ENCODE measurements around the gene NFIX.

Gene NFIX

DNA sequence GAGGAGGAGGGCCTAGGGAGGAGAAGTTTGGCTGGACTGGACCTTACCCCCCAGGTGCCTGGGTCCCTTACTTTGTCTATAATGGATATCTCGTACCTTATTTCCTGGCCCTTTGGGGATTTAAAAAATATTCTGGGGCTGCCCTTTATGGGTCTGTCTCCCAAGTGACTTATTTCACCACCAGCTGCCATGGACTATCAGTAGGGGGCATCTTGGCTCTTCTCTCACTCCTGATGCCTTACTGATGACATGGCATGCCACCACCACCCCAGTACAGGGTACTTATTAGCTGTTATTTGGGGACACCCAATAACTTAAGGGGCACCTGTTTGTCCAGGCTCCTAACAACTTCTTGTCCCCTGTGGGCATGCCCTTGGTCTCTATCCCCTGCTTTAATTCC, 38.0 kb downstream of the NFIX start:
- Histone ChIP-seq H3K27me3 (ENCODE audit: control insufficient read depth in 1 of 2, insufficient read depth in 2 of 2, low read length in 2 of 2) (no peaks in the 10 kb centered on the region), H3K4me3 (ENCODE audit: low read length in 2 of 2) (no peak overlapping the region), H3K9ac (ENCODE audit: low read length in 2 of 2) (no peak overlapping the region), H3K27ac (ENCODE audit: low read length) (peak overlapping the region; percentile 53), H3K4me1 (ENCODE audit: control insufficient read depth, insufficient read depth, low read length) (peaks cover 91% of the 10 kb centered on the region), H3K9me3 (ENCODE audit: control insufficient read depth in 2 of 2, low read length in 2 of 2) (no peaks in the 10 kb centered on the region), H3K36me3 (ENCODE audit: control insufficient read depth in 2 of 2, insufficient read depth in 2 of 2, low read length in 2 of 2) (peaks cover 0 to 3% of the 10 kb centered on the region in 2 donors)

GRCh38 chr19:13033819-13034611, 38.7 kb downstream of the NFIX start:
- peaks cover 0 to 3% of the 10 kb centered on the region in 2 donors for H3K36me3 ChIP-seq (ENCODE audit: control insufficient read depth in 2 of 2, insufficient read depth in 2 of 2, low read length in 2 of 2)
- peak overlapping the region in 1 of 2 donors; percentile 44 for H3K4me3 ChIP-seq (ENCODE audit: low read length in 2 of 2)
- peak overlapping the region; percentile 53 for H3K27ac ChIP-seq (ENCODE audit: low read length)
- H3K4me1 ChIP-seq (ENCODE audit: control insufficient read depth, insufficient read depth, low read length) = peaks cover 93% of the 10 kb centered on the region
- no peaks in the 10 kb centered on the region for H3K27me3 ChIP-seq (ENCODE audit: control insufficient read depth in 1 of 2, insufficient read depth in 2 of 2, low read length in 2 of 2)
- no peaks in the 10 kb centered on the region for H3K9me3 ChIP-seq (ENCODE audit: control insufficient read depth in 2 of 2, low read length in 2 of 2)
- peak overlapping the region in 1 of 2 donors; percentile 21 for H3K9ac ChIP-seq (ENCODE audit: low read length in 2 of 2)

GRCh38 chr19:13034636-13035035, 39.4 kb downstream of the NFIX start:
- Histone ChIP-seq H3K4me3 (ENCODE audit: low read length in 2 of 2) (no peak overlapping the region), H3K9ac (ENCODE audit: low read length in 2 of 2) (no peak overlapping the region), H3K9me3 (ENCODE audit: control insufficient read depth in 2 of 2, low read length in 2 of 2) (no peaks in the 10 kb centered on the region), H3K4me1 (ENCODE audit: control insufficient read depth, insufficient read depth, low read length) (peaks cover 96% of the 10 kb centered on the region), H3K27me3 (ENCODE audit: control insufficient read depth in 1 of 2, insufficient read depth in 2 of 2, low read length in 2 of 2) (no peaks in the 10 kb centered on the region), H3K36me3 (ENCODE audit: control insufficient read depth in 2 of 2, insufficient read depth in 2 of 2, low read length in 2 of 2) (peaks cover 0 to 3% of the 10 kb centered on the region in 2 donors), H3K27ac (ENCODE audit: low read length) (peak overlapping the region; percentile 53)

DNA sequence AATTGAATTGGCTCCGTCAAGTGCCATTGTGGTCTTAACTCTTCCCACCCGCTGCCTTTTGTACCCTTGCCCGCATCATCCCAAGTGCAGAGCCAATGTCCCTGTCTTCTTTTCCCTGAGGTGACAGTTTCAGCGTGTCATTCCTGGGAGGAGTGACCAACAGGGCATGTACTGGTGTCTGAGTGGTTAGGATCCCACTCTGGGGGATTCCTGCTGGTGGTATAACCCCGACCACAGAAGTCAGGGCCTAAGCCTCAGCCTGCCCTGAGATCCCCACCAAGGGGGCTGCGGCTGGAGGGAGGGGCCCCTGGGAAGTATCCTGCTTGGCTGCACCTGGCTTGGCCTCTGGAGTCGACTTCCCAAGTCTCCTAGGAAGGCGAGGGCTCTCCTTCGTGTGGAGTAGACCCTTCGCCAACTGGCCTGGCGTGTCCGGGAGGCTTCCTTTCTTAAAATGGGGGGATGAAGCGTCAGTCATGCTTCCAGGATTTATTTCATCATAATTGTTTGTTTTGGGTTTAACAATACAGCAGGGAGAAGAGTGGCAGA, 40.6 kb downstream of the NFIX start:
- peaks cover 0 to 3% of the 10 kb centered on the region in 2 donors for H3K36me3 ChIP-seq (ENCODE audit: control insufficient read depth in 2 of 2, insufficient read depth in 2 of 2, low read length in 2 of 2)
- H3K4me1 ChIP-seq (ENCODE audit: control insufficient read depth, insufficient read depth, low read length) = peaks cover 96% of the 10 kb centered on the region
- H3K9me3 ChIP-seq (ENCODE audit: control insufficient read depth in 2 of 2, low read length in 2 of 2) = no peaks in the 10 kb centered on the region
- H3K27me3 ChIP-seq (ENCODE audit: control insufficient read depth in 1 of 2, insufficient read depth in 2 of 2, low read length in 2 of 2) = no peaks in the 10 kb centered on the region
- peak overlapping the region in 1 of 2 donors; percentile 36 for H3K9ac ChIP-seq (ENCODE audit: low read length in 2 of 2)
- no peak overlapping the region for H3K4me3 ChIP-seq (ENCODE audit: low read length in 2 of 2)
- H3K27ac ChIP-seq (ENCODE audit: low read length) = peak overlapping the region; percentile 82

- Histone ChIP-seq H3K36me3 (ENCODE audit: control insufficient read depth in 2 of 2, insufficient read depth in 2 of 2, low read length in 2 of 2) (no peaks in the 10 kb centered on the region), H3K4me1 (ENCODE audit: control insufficient read depth, insufficient read depth, low read length) (peaks cover 93% of the 10 kb centered on the region), H3K9ac (ENCODE audit: low read length in 2 of 2) (no peak overlapping the region), H3K27me3 (ENCODE audit: control insufficient read depth in 1 of 2, insufficient read depth in 2 of 2, low read length in 2 of 2) (no peaks in the 10 kb centered on the region), H3K4me3 (ENCODE audit: low read length in 2 of 2) (peak overlapping the region in 1 of 2 donors; percentile 44), H3K9me3 (ENCODE audit: control insufficient read depth in 2 of 2, low read length in 2 of 2) (no peaks in the 10 kb centered on the region), H3K27ac (ENCODE audit: low read length) (peak overlapping the region; percentile 82)
Measured at GRCh38 chr19:13036366-13036976, 41.2 kb downstream of the NFIX start.

DNA sequence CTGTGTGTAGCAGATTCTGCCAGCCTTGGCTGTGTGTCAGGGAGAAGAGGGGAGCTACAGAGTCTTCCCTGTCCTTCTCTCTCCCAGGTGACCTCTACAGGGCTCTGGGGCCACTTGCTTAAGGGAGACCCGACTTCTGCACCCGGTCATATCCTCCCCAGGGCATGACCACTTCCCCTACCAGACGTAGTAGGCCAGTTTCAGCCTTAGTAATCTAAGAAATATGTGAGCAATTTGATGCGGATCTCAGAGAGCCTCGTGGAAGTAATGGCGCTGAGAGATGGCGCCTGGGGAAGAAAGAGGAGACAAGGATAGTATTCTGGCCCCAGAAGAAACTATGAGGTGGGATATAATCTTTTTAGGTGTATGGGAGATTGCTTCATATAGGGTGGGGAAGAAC, 41.9 kb downstream of the NFIX start:
- H3K9ac ChIP-seq (ENCODE audit: low read length in 2 of 2) = no peak overlapping the region
- H3K4me3 ChIP-seq (ENCODE audit: low read length in 2 of 2) = peak overlapping the region in 1 of 2 donors; percentile 44
- no peaks in the 10 kb centered on the region for H3K27me3 ChIP-seq (ENCODE audit: control insufficient read depth in 1 of 2, insufficient read depth in 2 of 2, low read length in 2 of 2)
- H3K4me1 ChIP-seq (ENCODE audit: control insufficient read depth, insufficient read depth, low read length) = peaks cover 86% of the 10 kb centered on the region
- H3K36me3 ChIP-seq (ENCODE audit: control insufficient read depth in 2 of 2, insufficient read depth in 2 of 2, low read length in 2 of 2) = no peaks in the 10 kb centered on the region
- no peaks in the 10 kb centered on the region for H3K9me3 ChIP-seq (ENCODE audit: control insufficient read depth in 2 of 2, low read length in 2 of 2)
- H3K27ac ChIP-seq (ENCODE audit: low read length) = peak overlapping the region; percentile 82

DNA sequence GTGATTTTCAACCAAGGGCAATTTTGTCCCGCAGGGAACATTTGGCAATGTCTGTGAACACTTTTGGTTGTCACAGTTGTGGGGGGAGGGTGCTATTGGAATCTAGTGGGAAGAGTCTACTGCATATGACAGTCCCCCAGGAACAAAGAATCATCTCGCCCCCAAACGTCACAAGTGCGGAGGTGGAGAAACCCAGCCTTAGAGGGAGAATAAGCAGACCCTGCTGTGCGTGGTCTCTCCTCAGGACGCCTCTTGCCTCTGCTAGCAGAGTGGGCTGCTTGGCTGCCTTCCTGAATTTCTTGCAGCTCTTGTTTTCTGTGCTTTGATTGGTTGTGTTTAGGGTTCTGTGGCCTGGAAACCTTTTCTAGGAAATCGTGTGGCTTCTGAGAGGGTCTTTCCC, 42.5 kb downstream of the NFIX start:
- H3K4me1 ChIP-seq (ENCODE audit: control insufficient read depth, insufficient read depth, low read length) = peaks cover 84% of the 10 kb centered on the region
- H3K27ac ChIP-seq (ENCODE audit: low read length) = peak overlapping the region; percentile 82
- no peaks in the 10 kb centered on the region for H3K9me3 ChIP-seq (ENCODE audit: control insufficient read depth in 2 of 2, low read length in 2 of 2)
- peaks cover 0 to 2% of the 10 kb centered on the region in 2 donors for H3K36me3 ChIP-seq (ENCODE audit: control insufficient read depth in 2 of 2, insufficient read depth in 2 of 2, low read length in 2 of 2)
- no peak overlapping the region for H3K4me3 ChIP-seq (ENCODE audit: low read length in 2 of 2)
- H3K9ac ChIP-seq (ENCODE audit: low read length in 2 of 2) = no peak overlapping the region
- no peaks in the 10 kb centered on the region for H3K27me3 ChIP-seq (ENCODE audit: control insufficient read depth in 1 of 2, insufficient read depth in 2 of 2, low read length in 2 of 2)

DNA sequence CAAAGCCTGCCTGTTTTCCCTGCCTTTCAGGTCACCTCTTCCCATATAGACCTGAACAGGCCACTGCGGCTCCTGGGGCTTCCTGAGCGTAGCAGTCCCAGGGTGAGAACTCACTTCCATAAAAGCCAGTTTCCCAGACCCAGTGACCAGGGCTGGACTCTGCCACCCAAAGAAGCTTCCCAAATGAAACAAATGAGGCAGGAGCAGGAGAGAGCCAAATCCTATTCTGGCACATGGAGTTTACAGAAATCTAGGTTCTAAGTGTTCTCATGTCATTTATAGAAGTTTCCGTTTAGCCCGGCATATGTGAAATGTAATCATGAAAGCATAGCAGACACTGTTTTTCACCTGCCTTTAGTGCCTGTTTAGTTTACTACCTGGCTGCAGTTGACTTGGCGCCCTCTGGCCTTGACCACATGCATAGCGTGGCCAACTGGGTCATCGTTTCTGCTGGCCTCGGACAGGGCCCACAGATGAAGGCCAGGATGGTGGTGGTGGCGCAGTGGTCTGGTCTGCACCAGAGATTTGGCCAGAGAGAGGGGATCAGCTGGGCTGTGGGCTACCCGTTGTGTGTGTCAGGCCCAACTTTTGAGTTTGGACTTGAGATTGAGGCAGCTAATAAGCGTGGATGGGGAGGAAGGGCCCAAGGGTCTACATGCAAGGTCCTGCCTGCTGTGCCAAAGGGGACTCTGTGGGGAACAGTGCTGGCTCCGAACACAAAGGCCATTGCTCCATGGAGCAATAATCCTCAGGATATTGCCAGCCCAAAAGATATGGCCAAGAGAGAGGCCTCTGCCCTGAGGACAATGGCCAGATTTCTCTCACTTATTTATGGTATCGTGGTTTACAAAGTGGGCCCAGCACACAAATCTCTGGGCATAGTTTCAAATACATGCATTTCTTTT, 43.3 kb downstream of the NFIX start:
- Histone ChIP-seq H3K9me3 (ENCODE audit: control insufficient read depth in 2 of 2, low read length in 2 of 2) (no peaks in the 10 kb centered on the region), H3K36me3 (ENCODE audit: control insufficient read depth in 2 of 2, insufficient read depth in 2 of 2, low read length in 2 of 2) (peaks cover 0 to 3% of the 10 kb centered on the region in 2 donors), H3K4me1 (ENCODE audit: control insufficient read depth, insufficient read depth, low read length) (peaks cover 79% of the 10 kb centered on the region), H3K9ac (ENCODE audit: low read length in 2 of 2) (no peak overlapping the region), H3K4me3 (ENCODE audit: low read length in 2 of 2) (peak overlapping the region; percentile 20 to 47), H3K27ac (ENCODE audit: low read length) (peak overlapping the region; percentile 82), H3K27me3 (ENCODE audit: control insufficient read depth in 1 of 2, insufficient read depth in 2 of 2, low read length in 2 of 2) (no peaks in the 10 kb centered on the region)

DNA sequence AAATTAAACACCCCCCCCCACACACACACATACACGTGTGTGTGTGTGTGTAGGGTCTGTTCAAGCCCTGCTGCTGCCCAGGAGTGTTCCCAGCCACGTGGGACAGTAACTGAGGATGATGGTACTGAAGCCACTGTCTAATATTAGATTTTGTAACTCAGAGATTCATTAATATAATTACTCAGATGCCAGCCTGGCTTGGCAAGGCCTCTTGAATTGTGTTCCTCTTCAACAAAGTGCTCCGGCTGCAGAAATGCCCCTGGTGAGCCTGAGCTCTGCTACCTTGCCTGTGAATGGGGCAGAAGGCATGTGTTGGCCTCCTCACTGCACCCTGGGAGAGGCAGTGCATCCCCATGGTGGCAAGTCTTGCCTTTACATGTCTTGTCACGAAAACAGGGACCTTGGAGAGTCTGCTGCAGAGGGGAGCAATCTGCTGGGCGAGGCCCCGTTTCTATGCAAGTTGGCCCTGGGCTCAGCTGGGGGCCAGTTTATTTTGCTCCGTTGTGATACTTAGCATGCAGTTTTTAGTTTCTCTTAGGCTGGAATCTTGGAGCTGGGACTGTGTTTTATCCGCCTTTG, 44.0 kb downstream of the NFIX start:
- Histone ChIP-seq H3K9ac (ENCODE audit: low read length in 2 of 2) (peak overlapping the region; percentile 13 to 29), H3K36me3 (ENCODE audit: control insufficient read depth in 2 of 2, insufficient read depth in 2 of 2, low read length in 2 of 2) (peaks cover 0 to 3% of the 10 kb centered on the region in 2 donors), H3K4me1 (ENCODE audit: control insufficient read depth, insufficient read depth, low read length) (peaks cover 77% of the 10 kb centered on the region), H3K9me3 (ENCODE audit: control insufficient read depth in 2 of 2, low read length in 2 of 2) (no peaks in the 10 kb centered on the region), H3K4me3 (ENCODE audit: low read length in 2 of 2) (peak overlapping the region; percentile 20 to 47), H3K27ac (ENCODE audit: low read length) (peak overlapping the region; percentile 82), H3K27me3 (ENCODE audit: control insufficient read depth in 1 of 2, insufficient read depth in 2 of 2, low read length in 2 of 2) (no peaks in the 10 kb centered on the region)

All from stomach smooth muscle (tissue), 2 donors.